OCI-LY7 (cell line): ENCODE data around the gene MAB21L3. TPM values are rescaled to one million over a fixed set of nuclear protein-coding genes. Genes with fewer than 3 reads are reported as not detected.

Experiments
- BruUV-seq: library from RNA; stranded (reverse); fragments of 400-500 nt; replicated peaks from 2 replicates; lab custom pipeline; 2021; lab: Mats Ljungman, UMichigan
- CTCF ChIA-PET: fragments of 300-600 bp; sonication (Branson Sonifier 250); formaldehyde crosslinking; loops from one replicate; lab custom pipeline; 2022; ENCODE audit warnings: antibody characterized with exemption; ENCODE audit not compliant: unreplicated experiment; lab: Charles Lee
- POLR2A ChIA-PET: fragments of 300-600 bp; sonication (Branson Sonifier 250); formaldehyde crosslinking; loops from one replicate; lab custom pipeline; 2022; ENCODE audit warnings: antibody characterized with exemption; lab: Charles Lee
- DNase-seq: peaks from one replicate; pipeline ENCODE4 v3.0.0-alpha.2; 2015; ENCODE audit warnings: low spot score
- H2AFZ ChIP-seq: fragments of 200-600 bp; sonication (generic), shearing (Covaris generic); 2 replicates; pipeline ENCODE4 v1.6.1; 2014; ENCODE audit warnings: mild to moderate bottlenecking, antibody characterized with exemption, low read length, moderate library complexity
- H3K27ac ChIP-seq: fragments of 200-600 bp; sonication (generic); 2 replicates; pipeline ENCODE4 v1.5.1; 2014; ENCODE audit warnings: mixed run types, low read depth, mild to moderate bottlenecking, moderate library complexity, low read length, inconsistent platforms; ENCODE audit not compliant: poor library complexity, severe bottlenecking
- H3K36me3 ChIP-seq: fragments of 200-600 bp; sonication (generic); 2 replicates; pipeline ENCODE4 v1.6.1; 2014; ENCODE audit warnings: mild to moderate bottlenecking, antibody characterized with exemption, low read length, moderate library complexity, mixed read lengths; ENCODE audit not compliant: insufficient read depth
- H3K4me1 ChIP-seq: fragments of 200-600 bp; sonication (generic); 2 replicates; pipeline ENCODE4 v1.5.1; 2014; ENCODE audit warnings: mild to moderate bottlenecking, low read length; ENCODE audit not compliant: insufficient read depth, poor library complexity, severe bottlenecking
- H3K4me2 ChIP-seq: fragments of 200-600 bp; sonication (generic); 2 replicates; pipeline ENCODE4 v1.6.1; 2014; ENCODE audit warnings: mild to moderate bottlenecking, low read length
- H3K4me3 ChIP-seq: fragments of 200-600 bp; sonication (generic); 2 replicates; pipeline ENCODE4 v1.5.1; 2014; ENCODE audit warnings: mild to moderate bottlenecking, low read depth, low read length; ENCODE audit not compliant: poor library complexity, severe bottlenecking
- H3K79me2 ChIP-seq: fragments of 200-600 bp; sonication (generic); 2 replicates; pipeline ENCODE4 v1.6.1; 2016; ENCODE audit warnings: low read depth, mild to moderate bottlenecking, low read length, moderate library complexity, mixed read lengths; ENCODE audit not compliant: insufficient read depth
- H3K9me2 ChIP-seq: fragments of 200-600 bp; sonication (generic); 2 replicates; pipeline ENCODE4 v1.6.1; 2016; ENCODE audit warnings: mild to moderate bottlenecking, low read length, mixed read lengths; ENCODE audit not compliant: insufficient read depth
- H3K9me3 ChIP-seq: fragments of 200-600 bp; sonication (generic); 2 replicates; pipeline ENCODE4 v1.6.1; 2014; ENCODE audit warnings: mild to moderate bottlenecking, mixed run types, low read length, mixed read lengths
- H4K20me1 ChIP-seq: fragments of 200-600 bp; sonication (generic); 2 replicates; pipeline ENCODE4 v1.6.1; 2014; ENCODE audit warnings: mild to moderate bottlenecking, antibody characterized with exemption, low read length, moderate library complexity, mixed read lengths; ENCODE audit not compliant: insufficient read depth
- EZH2phosphoT487 ChIP-seq: fragments of 200-600 bp; sonication (generic); IDR thresholded peaks from 2 replicates; pipeline ENCODE4 v1.6.1; 2018; ENCODE audit warnings: low read depth, borderline replicate concordance, mild to moderate bottlenecking, mixed run types, antibody characterized with exemption, low read length, moderate library complexity, mixed read lengths
- intact Hi-C: fragments of 100-400 bp; cut with micrococcal nuclease; formaldehyde crosslinking; loops from one replicate; pipeline ENCODE4 v1.10.0; 2022; ENCODE audit not compliant: unreplicated experiment
- total RNA-seq, 2 experiments: library from RNA; depleted of rRNA in 1 of 2; stranded (reverse); fragments of >200 nt in 1 of 2; shearing (Covaris generic) in 1 of 2; gene quantifications; 2 replicates each; pipeline ENCODE4 v1.2.3, GENCODE V29; 2014 to 2022
- TF ChIP-seq, protein P1 (sequence below): fragments of 200-600 bp; sonication (generic); conservative IDR thresholded peaks from 2 replicates; pipeline ENCODE4 v1.5.1; 2014; ENCODE audit warnings: mild to moderate bottlenecking, antibody characterized with exemption, low read length, moderate library complexity, mixed read lengths

The MAB21L3 gene
- total RNA-seq, 2 experiments from 2014 or later, result not detected

GRCh38 chr1:116078699-116079223 is 32.4 kb upstream of the MAB21L3 start:
- Histone ChIP-seq H3K4me2 (no peak overlapping the region), H3K9me2 (no peaks in the 10 kb centered on the region), H2AFZ (no peak overlapping the region), H3K9me3 (no peaks in the 10 kb centered on the region), H3K4me1 (no peaks in the 10 kb centered on the region), H3K36me3 (no peaks in the 10 kb centered on the region), H3K27ac (no peak overlapping the region), H3K4me3 (no peak overlapping the region), H4K20me1 (no peaks in the 10 kb centered on the region), H3K79me2 (no peaks in the 10 kb centered on the region)
- intact Hi-C loops, result no loop called here
- ChIA-PET CTCF (no interaction called here), POLR2A (no interaction called here)
- BruUV-seq, result no TSS peak
- TF ChIP-seq, protein P1, sequence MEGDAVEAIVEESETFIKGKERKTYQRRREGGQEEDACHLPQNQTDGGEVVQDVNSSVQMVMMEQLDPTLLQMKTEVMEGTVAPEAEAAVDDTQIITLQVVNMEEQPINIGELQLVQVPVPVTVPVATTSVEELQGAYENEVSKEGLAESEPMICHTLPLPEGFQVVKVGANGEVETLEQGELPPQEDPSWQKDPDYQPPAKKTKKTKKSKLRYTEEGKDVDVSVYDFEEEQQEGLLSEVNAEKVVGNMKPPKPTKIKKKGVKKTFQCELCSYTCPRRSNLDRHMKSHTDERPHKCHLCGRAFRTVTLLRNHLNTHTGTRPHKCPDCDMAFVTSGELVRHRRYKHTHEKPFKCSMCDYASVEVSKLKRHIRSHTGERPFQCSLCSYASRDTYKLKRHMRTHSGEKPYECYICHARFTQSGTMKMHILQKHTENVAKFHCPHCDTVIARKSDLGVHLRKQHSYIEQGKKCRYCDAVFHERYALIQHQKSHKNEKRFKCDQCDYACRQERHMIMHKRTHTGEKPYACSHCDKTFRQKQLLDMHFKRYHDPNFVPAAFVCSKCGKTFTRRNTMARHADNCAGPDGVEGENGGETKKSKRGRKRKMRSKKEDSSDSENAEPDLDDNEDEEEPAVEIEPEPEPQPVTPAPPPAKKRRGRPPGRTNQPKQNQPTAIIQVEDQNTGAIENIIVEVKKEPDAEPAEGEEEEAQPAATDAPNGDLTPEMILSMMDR, result no peak
- no peak for TF ChIP-seq EZH2phosphoT487
- DNase-seq, result no peak

- no peak overlapping the region for H3K4me3 ChIP-seq
- H2AFZ ChIP-seq, result no peak overlapping the region
- no TSS peak for BruUV-seq
- no peaks in the 10 kb centered on the region for H3K36me3 ChIP-seq
- no peak overlapping the region for H3K4me2 ChIP-seq
- no peaks in the 10 kb centered on the region for H3K9me2 ChIP-seq
- DNase-seq, result no peak
- no peak for TF ChIP-seq EZH2phosphoT487
- TF ChIP-seq, protein P1, result no peak
- no peaks in the 10 kb centered on the region for H3K79me2 ChIP-seq
- no peaks in the 10 kb centered on the region for H3K9me3 ChIP-seq
- intact Hi-C loops, result no loop called here
- H3K27ac ChIP-seq, result no peak overlapping the region
- ChIA-PET CTCF (no interaction called here), POLR2A (interaction anchor here (1.2 kb wide), 1 partner anchor 13 kb away, joined by 4 read pairs; no protein-coding TSS in a partner anchor)
- H3K4me1 ChIP-seq, result no peaks in the 10 kb centered on the region
- no peaks in the 10 kb centered on the region for H4K20me1 ChIP-seq
Observed at GRCh38 chr1:116087628-116088027, 23.6 kb upstream of the MAB21L3 start.

DNA sequence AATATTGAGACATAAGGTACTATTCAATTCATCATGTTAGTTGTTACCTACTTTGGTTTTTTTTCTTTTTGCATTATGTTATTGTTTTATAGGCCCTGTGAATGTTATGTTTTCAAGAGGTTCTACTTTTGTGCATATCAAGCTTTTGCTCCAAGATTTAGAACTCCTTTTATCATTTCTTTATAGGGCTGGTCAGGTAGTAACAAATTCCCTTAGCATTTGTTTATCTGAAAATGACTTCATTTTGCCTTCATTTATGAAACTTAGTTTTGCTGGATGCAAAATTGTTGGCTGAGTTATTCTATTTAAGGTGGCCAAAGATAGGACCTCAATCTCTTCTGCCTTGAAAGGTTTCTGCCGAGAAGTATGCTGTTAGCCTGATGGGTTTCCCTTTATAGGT is 21.3 kb upstream of the MAB21L3 start:
- CTCF ChIA-PET, result no interaction called here
- H3K9me2 ChIP-seq, result no peaks in the 10 kb centered on the region

More for the DNA sequence above, 21.3 kb upstream of the MAB21L3 start:
- POLR2A ChIA-PET, result interaction anchor here (0.6 kb wide), 1 partner anchor 12 kb away, joined by 3 read pairs; no protein-coding TSS in a partner anchor
- H3K79me2 ChIP-seq, result no peaks in the 10 kb centered on the region
- no peaks in the 10 kb centered on the region for H3K4me1 ChIP-seq
- no peaks in the 10 kb centered on the region for H3K36me3 ChIP-seq
- DNase-seq, result no peak
- H3K9me3 ChIP-seq, result no peaks in the 10 kb centered on the region
- H3K27ac ChIP-seq, result no peak overlapping the region
- no TSS peak for BruUV-seq
- TF ChIP-seq EZH2phosphoT487, result no peak
- TF ChIP-seq, protein P1, result no peak
- no peak overlapping the region for H3K4me3 ChIP-seq
- no peak overlapping the region for H3K4me2 ChIP-seq
- H2AFZ ChIP-seq, result no peak overlapping the region
- intact Hi-C loops, result no loop called here
- no peaks in the 10 kb centered on the region for H4K20me1 ChIP-seq
